Smooth muscle cell (in vitro differentiated cells): ENCODE measurements around the gene FGF23. TPM values are rescaled to one million over a fixed set of nuclear protein-coding genes. Genes with fewer than 3 reads are reported as not detected.

ENCODE experiments used
- DNase-seq: peaks from one replicate; lab custom pipeline; 2025; ENCODE audit not compliant: unreplicated experiment; lab: John Stamatoyannopoulos, UW
- H2AFZ ChIP-seq: fragments of 200-600 bp; sonication (generic); 2 replicates; pipeline ENCODE4 v1.6.0; 2016; ENCODE audit warnings: antibody characterized with exemption, low read depth, mild to moderate bottlenecking
- H3F3A ChIP-seq: fragments of 200-600 bp; sonication (generic); 2 replicates; pipeline ENCODE4 v1.6.0; 2017; ENCODE audit warnings: antibody characterized with exemption, low read depth
- H3K27ac ChIP-seq: fragments of 200-600 bp; sonication (generic); 2 replicates; pipeline ENCODE4 v1.5.1; 2016; ENCODE audit warnings: low read depth, mild to moderate bottlenecking
- H3K27me3 ChIP-seq: fragments of 200-600 bp; sonication (generic); 2 replicates; pipeline ENCODE4 v1.6.1; 2016; ENCODE audit warnings: low read depth, mild to moderate bottlenecking
- H3K36me3 ChIP-seq: fragments of 200-600 bp; sonication (generic); 2 replicates; pipeline ENCODE4 v1.5.1; 2016; ENCODE audit warnings: low read depth
- H3K4me1 ChIP-seq: fragments of 200-600 bp; sonication (generic); 2 replicates; pipeline ENCODE4 v1.5.1; 2016; ENCODE audit warnings: low read depth
- H3K4me2 ChIP-seq: fragments of 200-600 bp; sonication (generic); 2 replicates; pipeline ENCODE4 v1.6.0; 2016; ENCODE audit warnings: mild to moderate bottlenecking
- H3K4me3 ChIP-seq: fragments of 200-600 bp; sonication (generic); 2 replicates; pipeline ENCODE4 v1.5.1; 2016; ENCODE audit warnings: mild to moderate bottlenecking
- H3K79me2 ChIP-seq: fragments of 200-600 bp; sonication (generic); 2 replicates; pipeline ENCODE4 v1.6.0; 2016; ENCODE audit warnings: low read depth, mild to moderate bottlenecking
- H3K9ac ChIP-seq: fragments of 200-600 bp; sonication (generic); 2 replicates; pipeline ENCODE4 v1.6.0; 2016; ENCODE audit warnings: low read depth
- H3K9me3 ChIP-seq: fragments of 200-600 bp; sonication (generic); replicated peaks from 2 replicates; pipeline ENCODE4 v1.5.1; 2016; ENCODE audit warnings: low read depth
- H4K20me1 ChIP-seq: fragments of 200-600 bp; sonication (generic); 2 replicates; pipeline ENCODE4 v1.6.0; 2016; ENCODE audit warnings: low read depth
- WGBS: methylation state at CpG from one replicate; pipeline ENCODE4 v1.1.7; 2016; ENCODE audit warnings: low lambda C conversion rate; 5-methylcytosine and 5-hydroxymethylcytosine counted together
- polyA plus RNA-seq: library from polyadenylated mRNA; unstranded; fragments of >200 nt; fragmentation: Nextera tagmentation; extraction: Ambion mirVana; gene quantifications from 2 replicates; pipeline ENCODE4 v1.2.1, GENCODE V29; 2016
- total RNA-seq: library from RNA; depleted of rRNA; stranded (reverse); fragments of >200 nt; gene quantifications from 2 replicates; pipeline ENCODE4 v1.2.3, GENCODE V29; 2014
- TF ChIP-seq, protein P1 (sequence below): fragments of 200-600 bp; sonication (generic); IDR thresholded peaks from 2 replicates; pipeline ENCODE4 v1.5.1; 2017; ENCODE audit warnings: borderline replicate concordance, mild to moderate bottlenecking, antibody characterized with exemption; ENCODE audit not compliant: insufficient read depth, poor library complexity, severe bottlenecking

The FGF23 gene
- total and polyA plus RNA-seq, 2 experiments from 2014 or later, result not detected

DNA sequence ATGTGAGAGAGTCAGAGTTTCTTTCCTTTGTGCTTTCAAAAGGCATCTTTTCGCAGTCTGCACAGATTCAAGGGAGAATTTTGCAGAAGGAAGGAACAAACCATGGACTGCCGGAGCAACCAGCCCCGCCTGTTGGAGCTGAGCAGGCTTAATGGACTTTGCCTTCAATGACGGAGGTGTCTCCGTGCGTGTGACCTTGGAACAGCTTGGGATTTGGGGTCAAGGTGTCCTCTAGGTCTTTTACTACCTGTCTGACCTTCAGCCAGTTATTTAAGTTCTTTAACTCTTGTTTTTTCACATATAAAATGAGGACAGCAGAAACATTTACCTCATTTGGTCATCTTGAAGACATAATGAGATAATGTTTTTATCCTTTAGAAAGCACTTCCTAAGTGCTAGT is 4.1 kb downstream of the FGF23 start:
- 95% methylated on average over 6 of the region's 6 CpGs for WGBS
- Histone ChIP-seq H3K27ac (no peak overlapping the region), H3K9ac (no peak overlapping the region), H3K9me3 (no peaks in the 10 kb centered on the region), H3K36me3 (no peaks in the 10 kb centered on the region), H4K20me1 (no peaks in the 10 kb centered on the region), H3K27me3 (peaks cover 6% of the 10 kb centered on the region), H3K4me1 (no peaks in the 10 kb centered on the region), H3K79me2 (no peaks in the 10 kb centered on the region), H3K4me2 (no peak overlapping the region), H3K4me3 (no peak overlapping the region), H2AFZ (no peak overlapping the region), H3F3A (no peaks in the 10 kb centered on the region)
- TF ChIP-seq, protein P1, sequence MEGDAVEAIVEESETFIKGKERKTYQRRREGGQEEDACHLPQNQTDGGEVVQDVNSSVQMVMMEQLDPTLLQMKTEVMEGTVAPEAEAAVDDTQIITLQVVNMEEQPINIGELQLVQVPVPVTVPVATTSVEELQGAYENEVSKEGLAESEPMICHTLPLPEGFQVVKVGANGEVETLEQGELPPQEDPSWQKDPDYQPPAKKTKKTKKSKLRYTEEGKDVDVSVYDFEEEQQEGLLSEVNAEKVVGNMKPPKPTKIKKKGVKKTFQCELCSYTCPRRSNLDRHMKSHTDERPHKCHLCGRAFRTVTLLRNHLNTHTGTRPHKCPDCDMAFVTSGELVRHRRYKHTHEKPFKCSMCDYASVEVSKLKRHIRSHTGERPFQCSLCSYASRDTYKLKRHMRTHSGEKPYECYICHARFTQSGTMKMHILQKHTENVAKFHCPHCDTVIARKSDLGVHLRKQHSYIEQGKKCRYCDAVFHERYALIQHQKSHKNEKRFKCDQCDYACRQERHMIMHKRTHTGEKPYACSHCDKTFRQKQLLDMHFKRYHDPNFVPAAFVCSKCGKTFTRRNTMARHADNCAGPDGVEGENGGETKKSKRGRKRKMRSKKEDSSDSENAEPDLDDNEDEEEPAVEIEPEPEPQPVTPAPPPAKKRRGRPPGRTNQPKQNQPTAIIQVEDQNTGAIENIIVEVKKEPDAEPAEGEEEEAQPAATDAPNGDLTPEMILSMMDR, result no peak
- no peak for DNase-seq

DNA sequence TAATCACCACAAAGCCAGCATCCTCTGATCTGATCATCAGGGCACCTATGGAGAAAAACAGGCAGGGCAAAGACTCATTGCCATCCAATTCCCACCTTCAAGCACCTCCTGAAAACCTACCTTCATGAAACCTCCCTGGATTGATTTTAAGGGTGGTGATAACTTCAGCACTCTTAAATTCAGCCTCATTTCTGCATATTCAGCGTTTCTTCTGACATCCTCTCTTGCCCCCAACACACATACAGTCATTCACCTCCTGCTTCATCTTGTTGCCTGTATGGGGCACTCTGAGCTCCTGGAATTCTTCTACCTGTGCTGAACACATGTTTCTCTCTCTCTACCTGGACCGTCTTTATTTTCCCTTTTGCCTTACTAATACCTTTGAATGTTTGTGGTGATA is 6.9 kb downstream of the FGF23 start:
- no peak overlapping the region for H3K9ac ChIP-seq
- no peak overlapping the region for H3K4me2 ChIP-seq
- no peak overlapping the region for H2AFZ ChIP-seq
- no peak overlapping the region for H3K4me3 ChIP-seq
- no peak for DNase-seq
- H4K20me1 ChIP-seq, result no peaks in the 10 kb centered on the region
- H3K36me3 ChIP-seq, result no peaks in the 10 kb centered on the region
- no peaks in the 10 kb centered on the region for H3K9me3 ChIP-seq
- WGBS, result 86% methylated on average over 2 of the region's 2 CpGs
- H3F3A ChIP-seq, result no peaks in the 10 kb centered on the region
- no peaks in the 10 kb centered on the region for H3K4me1 ChIP-seq
- H3K79me2 ChIP-seq, result no peaks in the 10 kb centered on the region
- no peak overlapping the region for H3K27ac ChIP-seq
- TF ChIP-seq, protein P1, result no peak
- peaks cover 7% of the 10 kb centered on the region for H3K27me3 ChIP-seq

DNA sequence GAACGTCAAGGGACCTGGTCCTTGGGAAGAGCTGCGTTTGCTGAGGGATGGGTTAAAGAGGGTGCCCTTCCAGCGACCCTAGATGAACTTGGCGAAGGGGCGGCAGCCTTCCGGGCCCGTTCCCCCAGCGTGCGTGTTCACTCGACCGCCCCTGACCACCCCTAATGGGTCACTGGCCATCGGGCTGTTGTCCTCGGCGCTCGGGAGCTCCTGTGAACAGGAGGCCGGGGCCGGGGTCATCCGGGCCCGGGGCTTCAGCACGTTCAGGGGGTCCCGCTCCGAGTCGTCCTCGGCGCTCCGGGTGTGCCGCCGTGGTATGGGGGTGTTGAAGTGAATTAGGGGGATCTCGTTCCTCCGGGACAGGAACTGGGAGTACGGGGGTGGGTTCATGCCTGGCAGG is 9.2 kb downstream of the FGF23 start:
- Histone ChIP-seq H4K20me1 (no peaks in the 10 kb centered on the region), H3K36me3 (no peaks in the 10 kb centered on the region), H3K79me2 (no peaks in the 10 kb centered on the region), H3K4me3 (no peak overlapping the region), H3K4me1 (no peaks in the 10 kb centered on the region), H3K9ac (no peak overlapping the region), H2AFZ (no peak overlapping the region), H3K27me3 (peaks cover 29% of the 10 kb centered on the region), H3K27ac (no peak overlapping the region), H3F3A (no peaks in the 10 kb centered on the region), H3K9me3 (no peaks in the 10 kb centered on the region), H3K4me2 (no peak overlapping the region)
- 95% methylated on average over 31 of the region's 31 CpGs for WGBS
- TF ChIP-seq, protein P1, result no peak
- DNase-seq, result no peak

DNA sequence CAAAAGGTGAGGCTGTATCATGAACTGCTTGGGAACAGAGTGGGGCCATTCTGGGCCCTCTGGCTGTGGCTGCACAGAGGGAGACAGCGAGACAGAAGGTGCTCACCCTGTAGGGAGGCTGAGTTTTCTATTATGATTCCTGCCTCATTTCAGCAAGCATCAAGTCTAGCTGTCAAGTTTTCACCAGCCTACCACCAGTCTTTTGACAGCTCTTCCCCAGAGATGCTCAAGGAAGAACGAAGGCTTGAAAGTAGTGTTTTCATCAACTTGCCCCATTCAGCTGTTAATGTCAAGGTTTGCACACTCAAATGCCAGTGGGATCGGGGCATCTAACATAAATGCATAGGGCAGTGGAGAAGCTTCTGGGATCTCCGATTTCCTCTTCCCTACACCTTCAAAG is 10.0 kb downstream of the FGF23 start:
- Histone ChIP-seq H3K9ac (no peak overlapping the region), H3K27ac (no peak overlapping the region), H3K4me1 (no peaks in the 10 kb centered on the region), H2AFZ (no peak overlapping the region), H4K20me1 (no peaks in the 10 kb centered on the region), H3K4me3 (no peak overlapping the region), H3K9me3 (no peaks in the 10 kb centered on the region), H3K4me2 (no peak overlapping the region), H3F3A (no peaks in the 10 kb centered on the region), H3K36me3 (no peaks in the 10 kb centered on the region), H3K27me3 (peaks cover 34% of the 10 kb centered on the region), H3K79me2 (no peaks in the 10 kb centered on the region)
- no peak for DNase-seq
- TF ChIP-seq, protein P1, result no peak
- 90% methylated on average over 4 of the region's 4 CpGs for WGBS
